ENCODE data around the gene WIPF2.

Gene WIPF2

DNA sequence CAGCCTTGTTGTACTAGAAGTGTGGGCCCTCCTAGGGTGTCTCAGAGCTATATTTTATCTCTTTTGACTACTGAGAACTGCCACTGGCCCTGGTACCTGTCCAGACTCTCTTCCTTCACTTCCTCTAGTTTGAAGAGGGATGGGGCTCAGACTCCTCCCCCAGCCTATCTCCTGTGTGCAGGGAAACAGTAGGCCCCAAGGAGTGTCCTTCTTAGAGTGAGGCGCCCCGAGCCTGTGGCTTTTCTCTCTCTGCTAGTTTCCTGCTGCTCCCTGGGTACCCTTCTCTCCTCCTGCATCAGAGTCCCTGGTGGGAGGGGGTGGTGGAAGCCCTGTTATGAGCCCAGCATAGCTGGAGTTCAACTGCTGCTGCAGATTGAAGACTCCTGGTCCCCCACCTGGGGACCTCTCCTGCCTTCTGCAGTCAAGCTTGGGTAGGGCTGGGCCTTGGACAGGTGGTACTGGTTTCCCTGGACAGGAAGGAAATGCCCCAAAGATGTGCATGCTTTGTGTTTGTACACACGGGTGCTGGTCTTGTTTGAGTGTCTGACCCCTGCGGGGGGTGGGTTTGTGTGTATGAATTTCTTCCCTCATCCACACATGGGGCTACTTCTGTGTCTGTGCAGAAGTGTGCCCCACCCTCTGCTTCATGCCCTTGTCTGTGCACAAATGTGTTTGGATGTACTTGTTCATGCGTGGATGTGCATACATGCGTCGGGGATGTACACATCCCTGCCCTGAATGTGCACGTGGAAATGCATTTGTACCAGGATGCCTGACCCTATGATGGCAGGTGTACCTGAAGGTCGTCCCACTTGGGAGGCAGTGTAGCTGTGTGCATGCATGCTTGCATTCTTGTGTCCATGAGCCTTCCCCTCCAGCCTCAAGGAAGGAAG is 96.8 kb downstream of the WIPF2 start:
- no peak for DNase-seq

GRCh38 chr17:40316571-40317344 is 97.7 kb downstream of the WIPF2 start:
- DNase-seq: peak; percentile 59

DNA sequence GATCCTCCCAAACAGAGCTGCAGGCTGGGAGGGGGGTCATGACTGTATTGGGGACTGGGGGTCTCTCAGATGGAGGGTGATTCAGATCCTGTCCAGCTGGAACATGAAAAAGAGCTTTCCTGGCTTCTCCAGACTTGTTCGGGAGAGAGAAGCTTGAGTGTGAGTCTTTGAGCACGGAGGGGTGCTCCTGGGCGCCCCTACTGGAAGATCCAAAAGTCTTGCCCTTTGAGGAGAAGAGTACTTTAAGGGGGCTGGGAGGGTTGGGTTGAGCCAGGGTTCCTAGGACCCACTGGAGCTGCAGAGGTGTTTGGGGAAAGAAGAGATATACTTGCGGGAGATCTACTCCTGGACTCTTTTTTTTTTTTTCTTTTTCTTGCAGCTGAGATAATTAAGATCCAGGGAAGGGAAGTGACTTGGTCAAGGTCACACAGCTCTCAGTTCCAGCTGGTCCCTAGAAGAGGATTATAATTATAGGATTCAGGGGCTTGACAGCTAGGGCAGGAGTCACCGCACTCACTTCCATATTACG is 98.3 kb downstream of the WIPF2 start:
- DNase-seq: no peak

DNA sequence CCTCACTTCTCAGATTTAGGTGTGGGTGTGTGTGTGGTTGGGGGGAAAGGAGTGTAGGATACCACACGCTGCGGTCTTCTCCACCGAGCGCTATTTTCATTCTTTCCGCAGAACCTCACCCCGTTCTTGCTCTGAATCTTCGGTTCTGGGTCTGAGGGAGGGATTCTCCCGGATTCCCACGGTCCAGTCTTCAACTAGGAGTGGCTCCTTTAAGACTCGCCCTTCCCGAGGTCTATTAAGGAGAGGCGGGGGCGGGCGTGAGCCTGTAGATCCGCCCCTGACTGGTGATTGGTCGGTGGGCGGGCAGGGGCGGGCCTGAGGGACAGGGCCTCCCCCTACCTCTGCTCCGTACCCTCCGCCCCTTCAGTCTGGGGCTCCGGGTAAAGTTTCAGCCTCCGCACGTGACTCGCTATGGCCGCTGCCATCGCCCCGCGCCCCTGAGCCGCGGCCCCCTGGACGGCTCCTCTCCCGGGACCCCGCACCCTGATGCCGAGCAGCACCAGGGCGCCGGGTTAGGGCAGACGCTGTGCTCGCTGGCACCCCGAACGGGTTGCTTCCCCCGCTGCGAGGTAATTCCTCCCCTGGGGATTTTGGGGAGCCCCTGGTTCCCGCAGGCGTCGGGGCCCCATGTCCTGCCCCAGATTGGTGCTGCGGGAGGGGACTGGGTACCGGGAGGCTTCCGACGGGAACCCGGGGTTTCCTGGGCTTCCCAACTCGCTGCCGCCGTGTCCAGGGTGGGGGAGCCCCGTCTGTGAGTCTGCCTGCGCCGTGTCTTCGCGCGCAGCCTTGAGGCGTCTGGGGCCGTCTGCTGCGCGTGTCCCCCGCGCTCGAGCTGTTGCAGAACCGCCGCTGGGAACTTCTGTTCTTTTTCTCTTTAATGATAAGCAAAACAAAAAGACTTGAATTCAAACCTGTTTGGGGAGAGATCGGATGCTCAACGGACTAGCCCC is 99.1 kb downstream of the WIPF2 start:
- peak; percentile 92 for DNase-seq

- no peak for DNase-seq
Measured at GRCh38 chr17:40318830-40319391, 99.8 kb downstream of the WIPF2 start.

- DNase-seq: no peak
Measured at GRCh38 chr17:40319651-40320540, 100.8 kb downstream of the WIPF2 start.

- DNase-seq: no peak
Measured at GRCh38 chr17:40320756-40321523, 101.8 kb downstream of the WIPF2 start.

DNA sequence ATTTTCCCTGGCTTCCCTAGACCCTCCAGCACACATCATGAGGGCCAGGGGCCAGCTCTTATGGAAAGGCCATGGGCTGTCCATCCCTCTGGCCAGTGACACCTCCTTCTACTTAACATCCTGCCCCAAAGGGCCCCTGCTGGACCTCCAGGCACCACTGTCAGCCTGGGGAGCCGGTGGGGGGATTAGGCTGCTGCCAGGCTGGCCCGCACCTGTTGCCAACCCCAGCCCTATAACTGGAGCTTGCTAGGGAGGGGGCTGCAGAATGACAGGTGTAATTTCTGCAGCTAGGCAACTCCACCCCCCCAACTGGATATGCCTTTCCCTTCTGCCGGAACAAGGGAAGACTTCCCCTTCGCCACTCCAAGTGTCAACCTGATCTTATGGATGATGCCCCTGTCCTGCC is 102.4 kb downstream of the WIPF2 start:
- DNase-seq: no peak

- no peak for DNase-seq
Measured at GRCh38 chr17:40321961-40322357, 102.9 kb downstream of the WIPF2 start.

DNA sequence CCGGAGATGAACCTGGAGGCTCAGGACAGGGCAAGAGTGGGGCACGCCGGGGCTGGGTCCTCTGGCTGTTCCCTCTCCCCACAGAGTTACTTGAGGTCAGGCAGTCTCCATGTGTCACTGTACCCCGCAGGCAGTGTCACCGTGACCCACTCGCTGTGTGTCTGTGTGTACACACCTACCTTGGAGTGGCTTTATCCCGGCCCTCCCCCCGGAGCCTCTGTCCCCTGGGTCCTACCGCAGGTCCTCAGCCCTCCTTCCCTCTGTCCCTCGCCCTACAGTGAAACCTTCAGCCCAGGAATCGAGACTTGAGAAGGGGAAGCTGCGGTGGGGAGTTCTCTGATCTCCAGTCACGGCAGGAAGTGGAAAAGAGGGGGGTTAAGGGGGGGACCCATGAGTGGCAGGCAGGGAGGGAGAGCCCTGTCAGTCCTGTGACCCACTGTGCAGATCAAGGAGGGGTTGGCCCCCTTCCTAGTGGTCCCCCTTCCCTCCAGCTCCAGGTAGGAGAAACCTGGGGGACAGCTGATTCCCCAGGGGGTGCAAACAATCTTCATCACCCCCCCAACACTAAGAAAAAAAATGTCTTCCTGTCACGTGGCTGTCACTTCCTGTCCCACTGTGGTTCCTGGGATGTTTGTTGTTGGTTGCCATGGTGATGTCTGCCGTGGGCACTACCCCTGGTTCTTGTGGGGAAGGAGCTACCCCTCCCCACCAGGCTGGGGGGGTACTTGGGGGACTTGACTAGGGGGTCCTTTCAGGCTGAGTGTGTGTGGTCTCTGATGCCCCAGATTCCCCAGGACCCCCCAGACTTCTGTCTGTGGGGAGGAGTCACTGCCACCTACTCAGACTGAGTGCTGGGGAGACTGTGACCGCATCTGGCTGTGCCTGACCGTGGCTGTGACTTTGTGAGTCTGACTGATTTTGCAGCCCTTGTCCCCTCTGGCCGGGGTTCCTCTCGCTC is 103.5 kb downstream of the WIPF2 start:
- peak; percentile 23 for DNase-seq

- DNase-seq: no peak
Measured at GRCh38 chr17:40323391-40324381, 104.6 kb downstream of the WIPF2 start.

GRCh38 chr17:40325156-40326013 is 106.3 kb downstream of the WIPF2 start:
- DNase-seq: no peak

DNA sequence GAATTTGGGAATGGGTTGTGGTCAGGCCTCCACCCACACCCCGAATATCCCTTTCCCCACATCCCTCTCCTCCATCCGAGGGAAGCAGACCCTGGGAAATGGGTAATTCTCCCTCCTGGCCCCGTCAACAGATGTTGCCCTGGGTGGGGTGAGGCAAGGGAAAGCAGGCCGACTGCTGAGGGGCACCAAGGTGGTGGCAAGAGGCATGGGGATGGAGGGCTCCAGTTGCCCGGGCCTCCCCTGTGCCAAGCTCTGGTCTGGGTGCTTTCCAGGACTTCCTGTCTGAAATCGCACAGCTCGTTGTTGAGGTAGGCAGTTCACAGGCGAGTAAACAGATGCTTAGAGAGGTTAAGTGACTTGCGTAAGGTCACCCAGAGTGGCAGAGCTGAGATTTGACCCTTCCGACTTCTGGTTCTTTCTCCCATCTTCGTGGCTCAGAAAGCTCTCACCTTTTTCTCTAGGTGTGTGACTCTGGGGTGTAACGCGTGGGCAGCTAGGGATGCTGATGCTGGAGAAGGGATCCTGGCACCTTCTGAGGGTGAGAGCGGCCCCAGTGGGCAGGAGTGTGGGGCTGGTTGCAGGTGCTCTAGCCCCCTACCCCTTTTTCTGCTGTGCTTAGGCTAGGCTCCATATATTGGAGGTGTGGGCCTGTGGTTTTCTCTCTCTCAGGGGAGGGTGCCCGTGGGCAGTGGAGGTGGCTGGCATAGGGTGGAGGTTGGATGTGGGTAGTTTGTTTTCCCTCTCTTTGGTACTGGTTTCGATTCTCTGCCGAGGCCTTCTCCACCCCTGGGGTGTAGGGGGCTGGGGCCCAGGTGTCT is 107.1 kb downstream of the WIPF2 start:
- DNase-seq: no peak

- DNase-seq: no peak
Measured at GRCh38 chr17:40326832-40327199, 107.7 kb downstream of the WIPF2 start.

DNA sequence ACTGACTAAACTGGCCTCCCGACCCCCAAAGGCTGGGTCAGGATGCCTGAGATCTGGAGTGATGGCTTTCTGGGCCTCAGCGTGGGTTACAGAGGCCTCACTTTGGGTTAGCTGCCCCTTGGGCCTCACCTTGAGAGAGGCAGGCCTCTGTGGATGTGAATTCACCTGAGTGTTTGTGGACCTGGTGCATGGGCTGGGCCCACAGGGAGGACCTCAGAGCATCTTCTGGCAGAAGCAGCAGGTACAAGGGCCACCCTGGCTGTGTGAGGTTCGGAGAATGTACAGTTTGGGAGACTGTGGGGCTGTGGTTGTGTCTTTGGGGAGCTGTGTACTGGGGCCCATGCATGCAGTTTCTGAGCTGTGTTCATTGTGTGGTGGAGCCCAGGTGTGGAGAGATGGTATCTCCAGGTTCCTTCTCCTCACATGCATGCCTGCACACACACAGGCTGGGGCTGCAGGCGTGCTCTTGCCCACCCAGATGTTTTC is 108.2 kb downstream of the WIPF2 start:
- DNase-seq: no peak
